GM21619 (cell line): Measurements from ENCODE around the gene SLC6A16.
"Not testable (repeated sequence)": the region's sequence is repeated elsewhere in the genome, so short reads cannot be mapped to it uniquely, and the experiment has no call there.

Experiments
- ATAC-seq: cut with Tn5 transposase; IDR thresholded peaks from one replicate; pipeline ENCODE4 v1.9.1; 2021; ENCODE audit not compliant: unreplicated experiment

The SLC6A16 gene

DNA sequence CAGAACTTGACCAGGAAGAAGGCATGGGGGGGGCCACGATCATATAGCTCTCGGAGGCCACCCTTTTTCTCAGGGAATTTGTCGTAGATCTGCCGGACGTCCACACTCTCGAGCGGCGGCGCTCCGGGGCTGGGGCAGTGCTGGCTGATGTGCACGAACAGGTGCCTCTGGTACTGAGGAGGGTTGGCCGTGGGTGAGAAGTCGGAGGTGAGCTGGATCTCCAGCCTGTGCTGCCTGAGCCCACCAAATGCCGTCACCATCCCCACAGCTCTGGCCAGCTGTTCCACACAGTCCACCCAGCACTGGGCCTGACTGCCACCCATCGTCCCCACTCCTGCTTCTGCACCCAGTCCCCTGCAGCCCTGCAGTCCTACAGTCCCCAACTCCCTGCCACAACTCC lies 22.2 kb upstream of the SLC6A16 start:
- ATAC-seq, result no peak

DNA sequence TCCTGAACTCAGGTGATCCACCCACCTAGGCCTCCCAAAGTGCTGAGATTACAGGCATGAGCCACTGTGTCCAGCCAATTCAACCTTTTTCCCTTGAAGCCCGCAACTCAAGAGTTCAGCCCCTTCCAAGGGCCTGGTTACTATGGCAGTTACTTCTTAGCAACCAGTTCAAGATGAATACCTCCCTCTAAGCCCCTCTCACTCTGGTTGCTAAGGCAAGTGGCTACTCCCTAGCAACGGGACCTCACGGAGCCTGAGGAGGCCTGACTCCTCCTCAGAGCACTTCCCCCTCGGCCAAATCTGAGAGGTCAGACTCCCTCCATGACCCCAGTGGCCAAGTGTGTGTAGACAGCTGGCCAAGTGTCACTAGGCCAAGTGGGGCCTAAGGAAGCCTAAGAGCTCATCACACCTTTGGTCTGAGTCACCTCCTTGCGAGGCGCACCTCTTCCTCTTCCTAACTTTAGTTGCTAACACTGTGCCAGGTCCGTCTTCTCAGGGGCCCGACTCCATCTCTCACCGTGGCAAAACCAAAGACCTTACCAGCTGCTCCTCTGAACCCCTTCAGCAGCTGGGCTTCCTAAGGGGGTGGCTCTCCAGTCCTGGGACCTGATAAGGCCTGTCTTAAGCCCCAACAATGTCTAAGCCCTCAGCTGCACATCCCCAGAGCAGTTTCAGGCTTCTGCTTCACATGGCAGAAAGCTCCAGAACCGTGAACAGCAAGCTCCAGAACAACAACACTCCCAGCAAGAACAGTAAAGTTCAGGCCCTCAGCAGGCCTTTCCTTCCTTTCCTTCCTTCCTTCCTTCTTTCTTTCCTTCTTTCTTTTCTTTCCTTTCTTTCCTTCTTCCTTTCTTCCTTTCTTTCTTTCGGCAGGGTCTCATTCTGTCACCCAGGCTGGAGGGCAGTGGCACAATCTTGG lies 19.8 kb upstream of the SLC6A16 start:
- ATAC-seq, result no peak

DNA sequence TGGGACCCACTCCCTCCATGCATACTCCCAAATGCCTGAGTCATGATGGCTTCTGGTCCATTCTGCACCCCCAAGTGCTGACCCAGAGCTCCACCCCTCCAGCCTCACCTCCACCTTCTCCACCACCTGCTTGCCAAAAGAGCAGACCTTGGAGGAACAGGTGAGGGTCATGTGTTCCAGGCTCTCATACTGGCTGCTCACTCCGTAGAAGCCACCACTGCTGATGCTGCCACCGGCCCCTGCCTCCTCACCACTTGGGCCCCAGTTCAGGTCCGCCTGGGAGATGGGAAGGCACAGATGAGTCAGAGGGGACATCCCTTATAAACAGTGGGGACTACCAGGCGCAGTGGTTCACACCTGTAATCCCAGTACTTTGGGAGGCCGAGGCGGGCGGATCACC lies 18.1 kb upstream of the SLC6A16 start:
- no peak for ATAC-seq

DNA sequence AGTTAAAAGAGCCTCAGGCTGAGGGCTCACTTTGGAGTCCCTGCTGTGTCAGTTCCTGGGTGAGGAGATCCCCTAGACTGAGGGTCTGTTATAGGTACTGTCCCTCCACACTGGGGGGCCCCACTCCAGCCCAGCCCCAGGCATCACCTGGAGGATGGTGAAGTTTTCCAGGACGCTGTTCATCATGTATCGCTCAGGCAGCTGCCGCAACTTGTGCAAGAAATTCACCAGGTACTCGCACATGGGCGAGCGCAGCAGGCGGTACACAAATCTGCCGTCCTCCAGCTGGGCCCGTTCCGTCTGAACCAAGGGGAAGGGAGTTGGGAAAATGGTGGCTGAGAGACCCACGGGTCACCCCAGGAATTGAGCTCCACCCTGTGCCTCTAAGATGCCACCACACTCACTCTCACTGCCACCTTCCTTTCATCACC lies 17.3 kb upstream of the SLC6A16 start:
- ATAC-seq, result no peak

DNA sequence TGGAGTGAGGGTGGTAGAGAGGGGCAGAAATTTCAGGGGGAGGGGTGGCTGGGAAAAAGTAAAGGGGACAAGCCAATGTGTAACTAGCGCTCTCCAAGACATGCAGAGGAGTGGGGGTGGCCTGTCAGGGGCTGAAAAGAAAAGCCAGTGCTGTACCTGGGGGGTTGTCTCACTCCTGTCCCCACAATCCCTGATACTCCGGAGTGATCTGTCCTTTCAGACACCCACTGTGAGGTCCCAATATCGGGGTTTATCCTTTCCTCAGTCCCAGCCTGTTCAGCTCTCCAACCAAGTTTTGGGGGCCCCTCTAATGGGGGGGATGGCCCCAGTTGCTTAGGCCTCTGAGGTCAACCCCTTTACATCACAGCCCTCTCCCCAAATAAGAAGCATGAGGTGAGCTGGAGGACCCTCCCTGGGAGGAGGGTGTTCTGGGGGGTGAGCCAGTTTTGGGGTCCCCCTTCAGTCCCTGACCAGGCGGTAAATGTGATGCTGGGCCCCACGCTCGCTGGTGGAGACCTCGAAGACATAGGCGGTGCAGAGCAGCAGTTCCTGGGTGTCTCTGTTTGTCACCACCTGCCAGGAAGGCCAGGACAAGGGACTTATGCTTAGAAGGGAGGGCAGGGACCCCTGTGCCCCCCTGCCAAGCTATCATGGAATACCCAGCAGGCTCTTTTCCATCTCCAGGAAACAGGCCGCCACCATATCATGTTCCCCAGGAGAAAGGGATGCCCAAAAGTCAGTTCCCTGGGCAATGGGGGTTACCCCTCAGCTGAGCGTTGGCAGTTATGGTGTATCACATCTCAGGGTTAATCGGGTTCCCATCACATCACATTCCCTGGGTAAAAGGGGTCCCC lies 16.1 kb upstream of the SLC6A16 start:
- no peak for ATAC-seq

DNA sequence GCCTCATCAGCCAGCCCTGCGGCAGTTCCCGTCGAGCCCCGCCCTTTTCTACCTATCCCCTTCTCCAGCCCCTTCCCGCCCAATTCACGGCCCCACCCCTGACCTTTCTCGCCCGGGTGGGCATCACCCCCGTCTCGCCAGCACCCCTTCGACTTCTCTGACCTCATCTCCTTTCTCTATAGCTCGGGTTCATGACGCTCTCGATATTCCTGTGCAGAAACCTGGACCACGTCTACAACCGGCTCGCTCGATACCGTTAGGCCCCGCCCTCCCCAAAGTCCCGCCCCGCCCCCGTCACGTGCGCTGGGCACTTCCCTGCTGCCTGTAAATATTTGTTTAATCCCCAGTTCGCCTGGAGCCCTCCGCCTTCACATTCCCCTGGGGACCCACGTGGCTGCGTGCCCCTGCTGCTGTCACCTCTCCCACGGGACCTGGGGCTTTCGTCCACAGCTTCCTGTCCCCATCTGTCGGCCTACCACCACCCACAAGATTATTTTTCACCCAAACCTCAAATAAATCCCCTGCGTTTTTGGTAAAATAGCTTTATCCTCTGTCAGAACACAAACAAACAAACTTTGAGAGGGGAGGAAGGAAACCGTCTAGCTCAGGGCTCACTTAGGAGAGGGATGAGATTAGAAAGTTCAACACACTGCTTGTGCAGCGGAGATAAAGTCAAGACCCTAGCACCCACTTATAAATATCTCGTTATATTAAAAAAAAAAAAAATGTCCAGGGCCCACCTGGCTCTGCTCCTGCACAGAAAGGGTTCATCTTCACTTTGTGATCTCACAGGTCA lies 15.3 kb upstream of the SLC6A16 start:
- no peak for ATAC-seq

DNA sequence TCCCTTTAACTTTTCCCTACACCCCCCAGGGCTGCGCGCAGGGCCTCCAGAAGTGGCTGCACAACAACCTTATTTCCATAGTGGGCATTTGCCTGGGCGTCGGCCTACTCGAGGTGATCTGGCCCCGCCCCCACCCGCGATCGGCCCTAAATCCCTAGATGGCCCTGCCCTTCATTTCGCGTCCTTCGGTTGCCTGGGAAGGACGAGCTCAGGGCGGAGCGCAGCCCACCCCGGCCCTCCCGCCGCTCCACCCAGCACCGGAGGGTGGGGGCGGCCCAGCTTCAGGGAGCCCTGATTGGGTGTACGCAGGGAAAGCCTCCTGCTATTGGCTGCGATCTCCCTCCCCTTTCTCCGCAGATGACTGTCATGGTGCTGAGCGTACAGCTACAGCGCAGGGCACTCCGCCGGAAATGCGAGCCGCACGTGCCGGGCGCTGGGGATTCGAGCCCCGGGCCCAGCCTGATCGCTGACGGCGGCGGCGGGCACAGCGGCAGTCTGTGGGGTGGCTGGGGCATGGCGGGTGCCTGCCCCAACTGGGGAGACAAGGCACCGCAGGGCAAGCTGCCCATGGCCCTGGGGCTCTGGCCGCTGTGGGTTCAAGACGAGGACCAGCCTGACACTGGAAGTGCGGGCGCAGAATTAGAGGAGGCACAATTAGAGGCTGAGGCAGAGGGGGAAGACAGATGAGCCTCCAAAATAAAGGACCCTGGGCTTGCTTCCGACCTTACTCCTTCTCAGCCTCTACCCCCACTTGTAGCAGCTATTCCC lies 14.5 kb upstream of the SLC6A16 start:
- ATAC-seq, result no peak

DNA sequence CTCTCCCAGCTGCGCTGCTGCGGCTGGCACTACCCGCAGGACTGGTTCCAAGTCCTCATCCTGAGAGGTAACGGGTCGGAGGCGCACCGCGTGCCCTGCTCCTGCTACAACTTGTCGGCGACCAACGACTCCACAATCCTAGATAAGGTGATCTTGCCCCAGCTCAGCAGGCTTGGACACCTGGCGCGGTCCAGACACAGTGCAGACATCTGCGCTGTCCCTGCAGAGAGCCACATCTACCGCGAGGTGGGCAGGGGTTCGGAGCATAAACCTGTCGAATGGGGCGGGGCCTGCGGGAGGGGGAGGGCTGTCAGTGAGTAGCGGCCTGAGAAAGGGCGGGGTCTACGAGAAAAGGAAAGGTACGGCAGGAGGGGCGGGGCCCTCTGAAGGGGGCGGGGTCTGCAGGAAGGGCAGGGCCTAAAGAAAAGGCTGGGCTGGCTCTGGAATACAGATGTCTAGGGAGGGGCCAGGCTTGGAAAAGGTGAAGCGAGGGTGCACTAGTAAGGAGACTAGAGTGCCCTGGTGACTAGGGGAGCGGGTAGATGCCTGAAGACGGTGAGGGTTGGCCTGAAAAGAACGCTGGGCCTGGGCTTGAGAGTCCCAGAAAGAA lies 13.8 kb upstream of the SLC6A16 start:
- ATAC-seq, result no peak

DNA sequence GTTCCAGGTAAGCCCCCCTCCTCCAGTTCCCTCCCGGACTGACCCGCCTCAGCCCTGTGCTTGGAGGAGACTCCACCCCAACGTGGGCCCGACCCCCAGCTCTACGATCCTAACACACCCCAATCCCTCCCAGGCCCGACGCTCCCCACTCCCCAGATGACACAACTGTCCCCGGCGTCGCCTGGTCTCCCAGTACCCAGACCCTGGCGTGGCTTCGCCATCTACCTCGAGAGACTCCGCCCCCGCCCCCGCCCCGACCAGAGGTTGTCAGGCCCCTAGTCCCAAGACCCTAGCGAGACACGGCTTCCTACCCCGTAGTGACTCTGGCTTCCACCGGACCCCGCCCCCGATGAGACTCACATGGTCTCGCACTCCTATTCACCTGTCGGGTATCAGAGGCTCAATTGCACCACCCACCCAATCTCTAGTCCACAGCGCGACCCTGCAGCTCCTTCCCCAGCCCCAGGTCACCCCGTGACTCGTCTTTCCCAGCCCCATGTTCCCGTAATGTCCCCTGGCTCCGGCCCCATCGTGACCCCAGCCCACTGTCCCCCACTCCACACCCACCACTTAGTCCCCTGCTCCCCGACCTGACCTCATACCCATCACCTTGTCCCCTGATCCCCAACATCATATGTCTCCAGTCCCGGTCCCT lies 13.2 kb upstream of the SLC6A16 start:
- ATAC-seq, result no peak

DNA sequence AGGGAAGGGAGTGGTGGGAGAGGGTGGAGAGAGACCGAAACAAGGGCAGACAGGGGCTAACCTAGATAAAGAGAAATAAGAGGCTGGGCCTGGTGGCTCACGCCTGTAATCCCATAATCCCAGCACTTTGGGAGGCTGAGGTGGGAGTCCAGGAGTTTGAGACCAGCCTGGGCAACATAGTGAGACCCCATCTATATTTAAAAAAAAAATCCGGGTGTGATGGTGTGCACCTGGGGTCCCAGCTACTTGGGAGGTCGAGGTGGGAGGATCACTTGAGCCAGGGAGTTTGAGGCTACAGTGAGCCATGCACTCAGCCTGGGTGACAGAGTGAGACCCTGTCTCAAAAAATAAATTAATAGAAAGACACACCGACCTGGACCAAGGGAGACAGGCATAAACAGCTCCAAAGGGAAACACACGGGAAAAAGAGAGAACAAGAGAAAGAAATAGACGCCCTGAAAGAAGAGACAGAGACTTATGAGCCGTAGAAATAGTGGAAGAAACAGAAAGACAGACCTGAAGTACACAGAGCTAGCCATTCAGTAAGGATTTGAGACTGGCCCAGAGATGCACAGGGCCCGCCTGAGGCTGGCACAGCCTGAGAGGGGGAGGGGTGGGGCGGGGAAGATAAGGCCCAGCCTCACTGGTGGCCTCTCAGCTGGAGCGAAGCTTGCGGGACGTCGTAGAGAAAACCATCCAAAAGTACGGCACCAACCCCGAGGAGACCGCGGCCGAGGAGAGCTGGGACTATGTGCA lies 12.5 kb upstream of the SLC6A16 start:
- no peak for ATAC-seq

DNA sequence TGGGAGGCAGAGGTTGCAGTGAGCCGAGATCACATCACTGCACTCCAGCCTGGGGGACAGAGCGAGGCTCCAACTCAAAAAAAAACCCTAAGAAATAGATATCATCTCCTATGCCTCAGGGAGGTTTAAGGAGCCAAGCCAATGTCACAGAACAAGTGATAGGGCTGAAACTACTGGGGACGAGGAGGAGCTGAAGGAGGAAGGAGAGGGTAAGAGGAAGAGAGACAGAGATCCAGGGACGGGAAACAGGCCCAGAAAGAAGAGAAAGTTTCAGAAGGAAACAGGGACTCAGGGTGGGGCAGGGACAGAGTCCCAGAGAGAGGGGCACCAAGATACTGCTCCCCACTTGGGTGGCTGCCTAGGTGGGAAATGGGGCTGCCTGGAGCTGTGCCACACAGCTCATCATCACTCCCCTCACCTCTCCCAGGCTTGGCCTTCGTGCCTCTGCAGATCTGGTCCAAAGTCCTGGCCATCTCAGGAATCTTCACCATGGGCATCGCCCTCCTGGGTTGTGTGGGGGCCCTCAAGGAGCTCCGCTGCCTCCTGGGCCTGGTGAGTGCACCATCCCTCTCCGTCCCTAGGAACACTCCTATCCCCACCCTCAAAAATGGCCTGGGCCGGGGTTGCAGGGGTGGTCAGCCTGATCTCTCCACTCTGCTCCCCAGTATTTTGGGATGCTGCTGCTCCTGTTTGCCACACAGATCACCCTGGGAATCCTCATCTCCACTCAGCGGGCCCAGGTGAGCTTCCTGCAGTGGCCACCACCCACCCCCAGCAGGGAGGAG lies 11.7 kb upstream of the SLC6A16 start:
- no peak for ATAC-seq

DNA sequence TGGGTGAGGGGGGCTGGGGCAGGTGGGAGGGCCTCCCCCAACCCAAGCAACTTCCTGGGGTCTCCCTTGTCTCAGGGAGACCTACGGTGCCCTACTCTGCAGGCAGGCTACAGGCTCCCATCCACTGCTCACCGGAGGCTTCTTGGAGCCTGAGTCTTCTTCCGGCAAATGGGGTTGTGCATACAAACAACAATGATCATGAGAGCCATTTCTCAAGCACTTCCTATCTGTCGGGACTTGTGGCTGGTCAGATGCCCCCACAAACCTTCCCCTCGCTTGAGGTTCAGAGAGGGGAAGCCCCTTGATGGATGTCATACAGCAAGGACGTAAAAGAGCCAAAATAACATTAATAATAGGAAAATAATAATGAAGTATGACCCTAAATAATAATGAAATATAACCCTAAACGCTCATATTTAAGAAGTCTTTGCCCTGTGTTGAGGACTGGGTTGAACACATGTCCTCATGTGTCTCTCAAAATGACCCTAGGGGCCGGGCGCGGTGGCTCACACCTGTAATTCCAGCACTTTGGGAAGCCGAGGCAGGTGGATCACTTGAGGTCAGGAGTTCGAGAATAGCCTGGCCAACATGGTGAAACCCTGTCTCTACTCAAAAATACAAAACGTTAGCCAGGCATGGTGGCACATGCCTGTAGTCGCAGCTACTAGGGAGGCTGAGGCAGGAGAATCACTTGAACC lies 10.9 kb upstream of the SLC6A16 start:
- no peak for ATAC-seq

DNA sequence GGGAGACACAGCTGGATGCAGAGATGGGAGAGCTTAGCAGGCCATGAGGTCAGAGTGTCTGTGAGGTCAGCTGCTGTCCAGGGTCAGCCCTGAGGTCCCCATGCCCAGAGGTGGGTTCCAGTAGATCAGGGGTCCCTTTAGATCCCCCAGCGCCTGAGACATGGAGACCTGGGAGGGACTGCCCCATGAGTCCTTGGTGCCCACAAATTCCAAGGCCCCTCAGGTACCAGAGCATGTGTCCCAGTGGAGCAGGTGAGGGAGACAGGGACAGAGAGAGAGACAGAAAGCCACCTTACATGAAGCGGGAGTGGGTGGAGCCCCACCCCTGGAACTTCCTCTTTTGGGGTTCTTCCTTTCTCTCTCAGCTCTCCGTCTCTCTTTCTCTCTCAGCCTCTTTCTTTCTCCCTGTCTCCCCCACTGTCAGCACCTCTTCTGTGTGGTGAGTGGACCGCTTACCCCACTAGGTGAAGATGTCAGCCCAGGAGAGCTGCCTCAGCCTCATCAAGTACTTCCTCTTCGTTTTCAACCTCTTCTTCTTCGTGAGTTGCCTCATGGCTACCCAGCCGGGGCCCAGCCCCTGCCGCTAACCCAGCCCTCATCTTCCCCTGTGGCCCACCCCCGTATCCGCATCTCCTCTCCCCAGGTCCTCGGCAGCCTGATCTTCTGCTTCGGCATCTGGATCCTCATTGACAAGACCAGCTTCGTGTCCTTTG lies 10.2 kb upstream of the SLC6A16 start, which contains the start of gene CD37:
TSS of gene CD37 (plus strand) at position 336 of the 713 bp plus-strand sequence. CDS start at position 471, 135 bp downstream.
- peak; percentile 27 for ATAC-seq

DNA sequence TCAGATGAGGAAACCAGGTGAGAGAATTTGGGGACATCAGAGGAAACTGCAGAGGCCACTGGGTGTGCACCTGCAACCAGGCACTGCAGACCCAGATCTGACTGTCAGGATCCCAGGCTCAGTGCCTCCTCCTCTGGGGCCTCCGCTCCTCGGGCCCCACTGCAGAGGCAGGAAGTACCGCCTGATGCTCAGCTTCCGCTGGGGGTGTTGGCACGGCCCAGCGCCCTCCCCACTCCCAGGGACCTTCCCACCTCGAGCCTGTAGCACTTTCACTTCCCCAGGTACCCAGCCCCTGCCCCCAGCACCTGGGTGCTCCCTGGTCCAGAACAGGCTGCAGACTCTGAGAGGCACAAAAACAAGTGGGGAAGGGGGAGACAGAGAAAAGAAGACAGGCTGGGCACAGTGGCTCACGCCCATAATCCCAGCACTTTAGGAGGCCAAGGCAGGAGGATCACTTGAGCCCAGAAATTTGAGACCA lies 8.9 kb upstream of the SLC6A16 start:
- ATAC-seq, result peak; percentile 31

DNA sequence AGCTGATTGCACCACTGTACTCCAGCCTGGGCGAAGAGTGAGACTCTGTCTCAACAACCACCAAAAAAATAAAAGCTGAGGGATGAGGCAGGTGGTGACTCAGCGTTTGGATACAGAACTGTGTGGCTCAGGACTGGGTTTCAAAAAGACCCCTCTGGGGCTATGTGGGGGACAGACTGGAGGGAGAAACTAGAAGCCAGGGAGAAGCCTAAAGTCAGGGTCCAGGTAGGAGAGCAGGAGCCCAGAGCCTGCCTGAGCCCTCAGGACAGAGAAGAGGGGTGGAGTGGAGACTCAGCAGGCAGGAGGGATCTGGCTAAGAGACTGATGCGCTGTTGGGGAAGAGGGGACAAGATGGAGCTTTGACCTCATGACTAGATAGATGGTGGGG lies 8.4 kb upstream of the SLC6A16 start:
- no peak for ATAC-seq

DNA sequence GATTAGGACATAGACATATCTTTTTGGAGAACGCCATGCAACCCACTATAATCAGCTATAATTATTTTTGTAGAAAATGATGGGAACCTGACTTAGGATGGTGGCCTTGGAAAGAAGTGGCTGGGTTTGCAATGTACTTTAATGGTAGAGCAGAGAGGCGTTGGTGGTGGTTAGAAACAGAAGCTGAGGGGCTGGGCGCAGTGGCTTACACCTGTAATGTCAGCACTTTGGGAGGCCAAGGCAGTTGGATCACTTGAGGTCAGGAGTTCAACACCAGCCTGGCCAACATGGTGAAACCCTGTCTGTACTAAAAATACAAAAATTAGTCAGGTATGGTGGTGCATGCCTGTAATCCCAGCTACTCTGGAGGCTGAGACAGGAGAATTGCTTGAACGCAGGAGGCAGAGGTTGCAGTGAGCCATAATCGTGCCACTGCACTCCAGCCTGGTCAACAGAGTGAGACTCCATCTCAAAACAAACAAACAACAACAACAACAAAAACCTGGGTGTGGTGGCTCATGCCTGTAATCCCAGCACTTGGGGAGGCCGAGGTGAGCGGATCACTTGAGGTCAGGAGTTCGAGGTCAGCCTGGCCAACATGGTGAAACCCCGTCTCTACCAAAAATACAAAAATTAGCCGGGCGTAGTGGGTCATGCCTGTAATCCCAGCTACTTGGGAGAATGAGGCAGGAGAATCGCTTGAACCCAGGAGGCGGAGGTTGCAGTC lies 7.9 kb upstream of the SLC6A16 start:
- not testable (repeated sequence) for ATAC-seq
